NB4 (cell line): Measurements from ENCODE around the gene MBD5.

Experiments used
- CTCF ChIP-seq: IDR thresholded peaks from one replicate; pipeline ENCODE4 v1.5.1; 2012; ENCODE audit warnings: low read depth, low read length
- MAX ChIP-seq: IDR thresholded peaks from 2 replicates; pipeline ENCODE4 v1.6.1; 2011; ENCODE audit warnings: low read depth, low read length
- MYC ChIP-seq: IDR thresholded peaks from 2 replicates; pipeline ENCODE4 v1.6.1; 2011; ENCODE audit warnings: low read depth, low read length

GRCh38 chr2:148021886-148022285, 995 bp downstream of the MBD5 start:
- TF ChIP-seq CTCF (no peak), MAX (no peak), MYC (no peak)
